Gastrocnemius medialis (tissue), 4 donors: Measurements from ENCODE around the gene ZNF566.

Experiments
- POLR2A ChIP-seq, 2 donors: fragments of 450-650 bp; IDR thresholded peaks; one replicate each; pipeline ENCODE4 v1.6.1; 2017; ENCODE audit warnings: antibody characterized with exemption in 2 of 2, mild to moderate bottlenecking in 2 of 2, moderate library complexity in 2 of 2
- TF ChIP-seq, protein P1 (sequence below), 5 experiments: fragments of 450-650 bp in 3 of 5; fragments of 200-600 bp in 2 of 5; sonication (generic) in 2 of 5; IDR thresholded peaks in 4 of 5; conservative IDR thresholded peaks in 1 of 5; 1 replicate in 4 of 5; 2 replicates in 1 of 5; pipeline ENCODE4 v1.5.1; 2016 to 2019; ENCODE audit warnings: antibody characterized with exemption in 5 of 5, mild to moderate bottlenecking in 3 of 5, moderate library complexity in 3 of 5

GRCh38 chr19:36489118-36489919 lies at the start of gene ZNF566:
- peak; percentile 28 to 33 for TF ChIP-seq POLR2A (IDR thresholded peaks at IDR 0.05)
- TF ChIP-seq, protein P1, sequence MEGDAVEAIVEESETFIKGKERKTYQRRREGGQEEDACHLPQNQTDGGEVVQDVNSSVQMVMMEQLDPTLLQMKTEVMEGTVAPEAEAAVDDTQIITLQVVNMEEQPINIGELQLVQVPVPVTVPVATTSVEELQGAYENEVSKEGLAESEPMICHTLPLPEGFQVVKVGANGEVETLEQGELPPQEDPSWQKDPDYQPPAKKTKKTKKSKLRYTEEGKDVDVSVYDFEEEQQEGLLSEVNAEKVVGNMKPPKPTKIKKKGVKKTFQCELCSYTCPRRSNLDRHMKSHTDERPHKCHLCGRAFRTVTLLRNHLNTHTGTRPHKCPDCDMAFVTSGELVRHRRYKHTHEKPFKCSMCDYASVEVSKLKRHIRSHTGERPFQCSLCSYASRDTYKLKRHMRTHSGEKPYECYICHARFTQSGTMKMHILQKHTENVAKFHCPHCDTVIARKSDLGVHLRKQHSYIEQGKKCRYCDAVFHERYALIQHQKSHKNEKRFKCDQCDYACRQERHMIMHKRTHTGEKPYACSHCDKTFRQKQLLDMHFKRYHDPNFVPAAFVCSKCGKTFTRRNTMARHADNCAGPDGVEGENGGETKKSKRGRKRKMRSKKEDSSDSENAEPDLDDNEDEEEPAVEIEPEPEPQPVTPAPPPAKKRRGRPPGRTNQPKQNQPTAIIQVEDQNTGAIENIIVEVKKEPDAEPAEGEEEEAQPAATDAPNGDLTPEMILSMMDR (IDR thresholded peaks at IDR 0.05 in 4 of 5, conservative IDR thresholded peaks at IDR 0.05 in 1 of 5) = no peak
